ENCODE data around the gene MPRIP.

GRCh38 chr17:17157041-17157440, 114.8 kb downstream of the MPRIP start:
- TF ChIP-seq, protein P1, sequence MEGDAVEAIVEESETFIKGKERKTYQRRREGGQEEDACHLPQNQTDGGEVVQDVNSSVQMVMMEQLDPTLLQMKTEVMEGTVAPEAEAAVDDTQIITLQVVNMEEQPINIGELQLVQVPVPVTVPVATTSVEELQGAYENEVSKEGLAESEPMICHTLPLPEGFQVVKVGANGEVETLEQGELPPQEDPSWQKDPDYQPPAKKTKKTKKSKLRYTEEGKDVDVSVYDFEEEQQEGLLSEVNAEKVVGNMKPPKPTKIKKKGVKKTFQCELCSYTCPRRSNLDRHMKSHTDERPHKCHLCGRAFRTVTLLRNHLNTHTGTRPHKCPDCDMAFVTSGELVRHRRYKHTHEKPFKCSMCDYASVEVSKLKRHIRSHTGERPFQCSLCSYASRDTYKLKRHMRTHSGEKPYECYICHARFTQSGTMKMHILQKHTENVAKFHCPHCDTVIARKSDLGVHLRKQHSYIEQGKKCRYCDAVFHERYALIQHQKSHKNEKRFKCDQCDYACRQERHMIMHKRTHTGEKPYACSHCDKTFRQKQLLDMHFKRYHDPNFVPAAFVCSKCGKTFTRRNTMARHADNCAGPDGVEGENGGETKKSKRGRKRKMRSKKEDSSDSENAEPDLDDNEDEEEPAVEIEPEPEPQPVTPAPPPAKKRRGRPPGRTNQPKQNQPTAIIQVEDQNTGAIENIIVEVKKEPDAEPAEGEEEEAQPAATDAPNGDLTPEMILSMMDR (IDR thresholded peaks at IDR 0.05): no peak
- TF ChIP-seq POLR2A (IDR thresholded peaks at IDR 0.05): no peak
